Measurements from ENCODE around the gene TPO.

The TPO gene

GRCh38 chr2:1393321-1393720 lies 19.9 kb upstream of the TPO start:
- H3K36me3 ChIP-seq (ENCODE audit: low read depth) = no peaks in the 10 kb centered on the region
- no peak for DNase-seq (ENCODE audit: low spot score)

GRCh38 chr2:1394709-1395408 lies 18.4 kb upstream of the TPO start:
- ATAC-seq (ENCODE audit: low read depth) (no peak), DNase-seq (ENCODE audit: low spot score) (no peak)
- Histone ChIP-seq H3K9me3 (ENCODE audit: severe bottlenecking) (no peaks in the 10 kb centered on the region), H3K4me1 (ENCODE audit: insufficient read depth, poor library complexity, severe bottlenecking) (no peaks in the 10 kb centered on the region), H3K36me3 (ENCODE audit: low read depth) (no peaks in the 10 kb centered on the region), H3K27ac (ENCODE audit: poor library complexity, severe bottlenecking) (no peak overlapping the region), H3K27me3 (ENCODE audit: insufficient read depth, poor library complexity, severe bottlenecking) (no peaks in the 10 kb centered on the region), H3K4me3 (ENCODE audit: severe bottlenecking) (no peak overlapping the region)
- no peak for TF ChIP-seq CTCF (IDR thresholded peaks at IDR 0.05; ENCODE audit: poor library complexity, severe bottlenecking)

More at GRCh38 chr2:1393321-1393720, 19.9 kb upstream of the TPO start:
- no peaks in the 10 kb centered on the region for H3K4me1 ChIP-seq (ENCODE audit: insufficient read depth, poor library complexity, severe bottlenecking)
- no peaks in the 10 kb centered on the region for H3K9me3 ChIP-seq (ENCODE audit: severe bottlenecking)
- no peak overlapping the region for H3K4me3 ChIP-seq (ENCODE audit: severe bottlenecking)
- H3K27me3 ChIP-seq (ENCODE audit: insufficient read depth, poor library complexity, severe bottlenecking) = no peaks in the 10 kb centered on the region
- no peak overlapping the region for H3K27ac ChIP-seq (ENCODE audit: poor library complexity, severe bottlenecking)
- no peak for ATAC-seq (ENCODE audit: low read depth)
- TF ChIP-seq CTCF (IDR thresholded peaks at IDR 0.05; ENCODE audit: poor library complexity, severe bottlenecking) = no peak

GRCh38 chr2:1397350-1397749 lies 15.9 kb upstream of the TPO start:
- Histone ChIP-seq H3K27me3 (ENCODE audit: insufficient read depth, poor library complexity, severe bottlenecking) (no peaks in the 10 kb centered on the region), H3K9me3 (ENCODE audit: severe bottlenecking) (no peaks in the 10 kb centered on the region), H3K36me3 (ENCODE audit: low read depth) (no peaks in the 10 kb centered on the region), H3K4me3 (ENCODE audit: severe bottlenecking) (no peak overlapping the region), H3K27ac (ENCODE audit: poor library complexity, severe bottlenecking) (no peak overlapping the region), H3K4me1 (ENCODE audit: insufficient read depth, poor library complexity, severe bottlenecking) (no peaks in the 10 kb centered on the region)
- no peak for DNase-seq (ENCODE audit: low spot score)
- no peak for ATAC-seq (ENCODE audit: low read depth)
- no peak for TF ChIP-seq CTCF (IDR thresholded peaks at IDR 0.05; ENCODE audit: poor library complexity, severe bottlenecking)

- DNase-seq (ENCODE audit: low spot score) (no peak), ATAC-seq (ENCODE audit: low read depth) (no peak)
- Histone ChIP-seq H3K4me3 (ENCODE audit: severe bottlenecking) (no peak overlapping the region), H3K27ac (ENCODE audit: poor library complexity, severe bottlenecking) (no peak overlapping the region), H3K9me3 (ENCODE audit: severe bottlenecking) (no peaks in the 10 kb centered on the region), H3K27me3 (ENCODE audit: insufficient read depth, poor library complexity, severe bottlenecking) (no peaks in the 10 kb centered on the region), H3K4me1 (ENCODE audit: insufficient read depth, poor library complexity, severe bottlenecking) (no peaks in the 10 kb centered on the region), H3K36me3 (ENCODE audit: low read depth) (no peaks in the 10 kb centered on the region)
- TF ChIP-seq CTCF (IDR thresholded peaks at IDR 0.05; ENCODE audit: poor library complexity, severe bottlenecking) = no peak
Measured at GRCh38 chr2:1398191-1398590, 15.1 kb upstream of the TPO start.

GRCh38 chr2:1400943-1401735 lies 12.1 kb upstream of the TPO start:
- H3K4me3 ChIP-seq (ENCODE audit: severe bottlenecking) = no peak overlapping the region
- no peak for ATAC-seq (ENCODE audit: low read depth)
- H3K27me3 ChIP-seq (ENCODE audit: insufficient read depth, poor library complexity, severe bottlenecking) = no peaks in the 10 kb centered on the region
- H3K4me1 ChIP-seq (ENCODE audit: insufficient read depth, poor library complexity, severe bottlenecking) = peaks cover 6% of the 10 kb centered on the region
- H3K9me3 ChIP-seq (ENCODE audit: severe bottlenecking) = no peaks in the 10 kb centered on the region
- H3K27ac ChIP-seq (ENCODE audit: poor library complexity, severe bottlenecking) = no peak overlapping the region
- no peak for DNase-seq (ENCODE audit: low spot score)
- H3K36me3 ChIP-seq (ENCODE audit: low read depth) = no peaks in the 10 kb centered on the region
- TF ChIP-seq CTCF (IDR thresholded peaks at IDR 0.05; ENCODE audit: poor library complexity, severe bottlenecking) = no peak

Data from RWPE2 (cell line).